Stimulated activated naive CD4-positive, alpha-beta T cell treated with Interleukin-2 at 50 U/mL for 16 hours (primary cell): ENCODE results near the gene MBD2.
A peak's percentile ranks its signal among the peaks of the same experiment; 100 is the strongest.
"Not testable (repeated sequence)": the region's sequence is repeated elsewhere in the genome, so short reads cannot be mapped to it uniquely, and the experiment has no call there.

ENCODE experiments used
- DNase-seq: peaks from one replicate; lab custom pipeline; 2025; lab: John Stamatoyannopoulos, UW

Gene MBD2

GRCh38 chr18:54235871-54236270 is 11.4 kb upstream of the MBD2 start:
- DNase-seq = no peak

GRCh38 chr18:54233747-54234146 is 9.3 kb upstream of the MBD2 start:
- no peak for DNase-seq

GRCh38 chr18:54233228-54233625 is 8.8 kb upstream of the MBD2 start:
- DNase-seq = no peak

GRCh38 chr18:54232485-54233227 is 8.2 kb upstream of the MBD2 start:
- DNase-seq = no peak

- DNase-seq = no peak
Measured at GRCh38 chr18:54229421-54230059, 5.1 kb upstream of the MBD2 start.

- DNase-seq = no peak
Measured at GRCh38 chr18:54228364-54228763, 3.9 kb upstream of the MBD2 start.

GRCh38 chr18:54223568-54224241 is 764 bp downstream of the MBD2 start:
- peak; percentile 68 for DNase-seq

GRCh38 chr18:54222922-54223567 is 1.4 kb downstream of the MBD2 start:
- peak; percentile 29 for DNase-seq

- DNase-seq = no peak
Measured at GRCh38 chr18:54220406-54220805, 4.1 kb downstream of the MBD2 start.

GRCh38 chr18:54218803-54219202 is 5.7 kb downstream of the MBD2 start:
- DNase-seq = not testable (repeated sequence)

GRCh38 chr18:54218299-54218698 is 6.2 kb downstream of the MBD2 start:
- no peak for DNase-seq

- no peak for DNase-seq
Measured at GRCh38 chr18:54217624-54218023, 6.8 kb downstream of the MBD2 start.

GRCh38 chr18:54215069-54215468 is 9.4 kb downstream of the MBD2 start:
- DNase-seq = no peak

- DNase-seq = no peak
Measured at GRCh38 chr18:54210463-54210862, 14.0 kb downstream of the MBD2 start.

- DNase-seq = no peak
Measured at GRCh38 chr18:54209471-54210180, 14.8 kb downstream of the MBD2 start.

GRCh38 chr18:54206447-54206846 is 18.0 kb downstream of the MBD2 start:
- DNase-seq = no peak

GRCh38 chr18:54205959-54206358 is 18.5 kb downstream of the MBD2 start:
- no peak for DNase-seq

GRCh38 chr18:54205448-54205847 is 19.0 kb downstream of the MBD2 start:
- not testable (repeated sequence) for DNase-seq

GRCh38 chr18:54204883-54205282 is 19.6 kb downstream of the MBD2 start:
- DNase-seq = no peak

- no peak for DNase-seq
Measured at GRCh38 chr18:54203914-54204313, 20.6 kb downstream of the MBD2 start.

GRCh38 chr18:54202851-54203250 is 21.6 kb downstream of the MBD2 start:
- DNase-seq = no peak
